Muscle layer of colon (tissue), 2 donors: ENCODE results near the gene WDR46.

Experiments
- H3K27ac ChIP-seq: one replicate; pipeline ENCODE4 v1.7.0; 2013; ENCODE audit warnings: low read depth, mild to moderate bottlenecking, low read length, moderate library complexity
- H3K27me3 ChIP-seq, 2 donors: one replicate each; pipeline ENCODE4 v1.7.0; 2013; ENCODE audit warnings: low read length in 2 of 2, mild to moderate bottlenecking in 2 of 2; ENCODE audit not compliant: insufficient read depth in 2 of 2, control insufficient read depth in 1 of 2
- H3K36me3 ChIP-seq: one replicate; pipeline ENCODE4 v1.7.0; 2013; ENCODE audit warnings: mild to moderate bottlenecking, low read length; ENCODE audit not compliant: insufficient read depth
- H3K4me1 ChIP-seq: one replicate; pipeline ENCODE4 v1.7.0; 2013; ENCODE audit warnings: mild to moderate bottlenecking, low read length; ENCODE audit not compliant: insufficient read depth
- H3K4me3 ChIP-seq, 2 donors: one replicate each; pipeline ENCODE4 v1.7.0; 2013; ENCODE audit warnings: low read length in 2 of 2, low read depth in 1 of 2, mild to moderate bottlenecking in 1 of 2, moderate library complexity in 1 of 2
- H3K9ac ChIP-seq: one replicate; pipeline ENCODE4 v1.7.0; 2013; ENCODE audit warnings: low read length
- H3K9me3 ChIP-seq: one replicate; pipeline ENCODE4 v1.7.0; 2013; ENCODE audit warnings: mild to moderate bottlenecking, low read length
- donor health status: abdominal sarcoma.
- donor health status: Adenocarcinoma of cecum.

The WDR46 gene

GRCh38 chr6:33318426-33319073 is 29.5 kb upstream of the WDR46 start:
- Histone ChIP-seq H3K4me3 (peak overlapping the region in 1 of 2 donors; percentile 74), H3K4me1 (peaks cover 52% of the 10 kb centered on the region), H3K36me3 (peaks cover 36% of the 10 kb centered on the region), H3K9ac (no peak overlapping the region), H3K27ac (peak overlapping the region; percentile 86), H3K9me3 (no peaks in the 10 kb centered on the region), H3K27me3 (no peaks in the 10 kb centered on the region)

GRCh38 chr6:33317669-33318425 is 28.8 kb upstream of the WDR46 start, which contains the start of gene ZBTB22:
TSS of gene ZBTB22 (minus strand) at chr6:33317744. CDS start at chr6:33316916, 828 bp downstream.
- Histone ChIP-seq H3K27ac (peak within 1 kb of the TSS; percentile 86), H3K27me3 (no peaks in the 10 kb centered on the region), H3K4me1 (peaks cover 51% of the 10 kb centered on the region), H3K9ac (peak within 1 kb of the TSS; percentile 50), H3K9me3 (no peaks in the 10 kb centered on the region), H3K36me3 (peaks cover 36% of the 10 kb centered on the region), H3K4me3 (peak within 1 kb of the TSS; percentile 49 to 74)

GRCh38 chr6:33317419-33317668 is 28.3 kb upstream of the WDR46 start:
- Histone ChIP-seq H3K27me3 (no peaks in the 10 kb centered on the region), H3K9me3 (no peaks in the 10 kb centered on the region), H3K4me1 (peaks cover 53% of the 10 kb centered on the region), H3K9ac (no peak overlapping the region), H3K27ac (peak overlapping the region; percentile 86), H3K4me3 (peak overlapping the region in 1 of 2 donors; percentile 15), H3K36me3 (peaks cover 36% of the 10 kb centered on the region)

- no peak overlapping the region for H3K9ac ChIP-seq
- H3K4me1 ChIP-seq, result peaks cover 53% of the 10 kb centered on the region
- peak overlapping the region; percentile 25 for H3K27ac ChIP-seq
Measured at GRCh38 chr6:33316603-33317418, 27.8 kb upstream of the WDR46 start.

GRCh38 chr6:33315793-33316602 is 27.0 kb upstream of the WDR46 start:
- Histone ChIP-seq H3K4me3 (no peak overlapping the region), H3K27ac (no peak overlapping the region), H3K36me3 (peaks cover 34% of the 10 kb centered on the region), H3K27me3 (no peaks in the 10 kb centered on the region), H3K4me1 (peaks cover 48% of the 10 kb centered on the region), H3K9me3 (no peaks in the 10 kb centered on the region), H3K9ac (no peak overlapping the region)

More at GRCh38 chr6:33316603-33317418, 27.8 kb upstream of the WDR46 start:
- no peaks in the 10 kb centered on the region for H3K9me3 ChIP-seq
- H3K36me3 ChIP-seq, result peaks cover 36% of the 10 kb centered on the region
- peak overlapping the region in 1 of 2 donors; percentile 15 for H3K4me3 ChIP-seq
- H3K27me3 ChIP-seq, result no peaks in the 10 kb centered on the region

GRCh38 chr6:33314943-33315792 is 26.1 kb upstream of the WDR46 start:
- no peaks in the 10 kb centered on the region for H3K27me3 ChIP-seq
- no peak overlapping the region for H3K9ac ChIP-seq
- peaks cover 26% of the 10 kb centered on the region for H3K36me3 ChIP-seq
- peak overlapping the region; percentile 94 for H3K27ac ChIP-seq
- no peaks in the 10 kb centered on the region for H3K9me3 ChIP-seq
- H3K4me1 ChIP-seq, result peaks cover 40% of the 10 kb centered on the region
- peak overlapping the region in 1 of 2 donors; percentile 87 for H3K4me3 ChIP-seq

- Histone ChIP-seq H3K36me3 (peaks cover 20% of the 10 kb centered on the region), H3K4me1 (peaks cover 40% of the 10 kb centered on the region), H3K9me3 (no peaks in the 10 kb centered on the region), H3K4me3 (peak overlapping the region; percentile 87 to 99), H3K27me3 (no peaks in the 10 kb centered on the region), H3K27ac (peak overlapping the region; percentile 94), H3K9ac (peak overlapping the region; percentile 76)
Measured at GRCh38 chr6:33314515-33314942, 25.5 kb upstream of the WDR46 start.

GRCh38 chr6:33313709-33314514 is 24.9 kb upstream of the WDR46 start, which contains the start of gene TAPBP:
TSS of gene TAPBP (minus strand) at chr6:33314078. CDS start at chr6:33314041, 37 bp downstream.
- Histone ChIP-seq H3K36me3 (peaks cover 13% of the 10 kb centered on the region), H3K9me3 (no peaks in the 10 kb centered on the region), H3K27me3 (no peaks in the 10 kb centered on the region), H3K4me3 (peak within 1 kb of the TSS; percentile 87 to 99), H3K4me1 (peaks cover 36% of the 10 kb centered on the region), H3K9ac (peak within 1 kb of the TSS; percentile 76), H3K27ac (peak within 1 kb of the TSS; percentile 94)

- H3K4me3 ChIP-seq, result peak overlapping the region; percentile 87 to 99
- H3K27ac ChIP-seq, result peak overlapping the region; percentile 94
- H3K4me1 ChIP-seq, result peaks cover 30% of the 10 kb centered on the region
- no peaks in the 10 kb centered on the region for H3K27me3 ChIP-seq
- no peaks in the 10 kb centered on the region for H3K9me3 ChIP-seq
- H3K36me3 ChIP-seq, result peaks cover 9% of the 10 kb centered on the region
- peak overlapping the region; percentile 76 for H3K9ac ChIP-seq
Measured at GRCh38 chr6:33313105-33313708, 24.2 kb upstream of the WDR46 start.
